HG02642 (cell line): ENCODE data around the gene ZNF700.
"Not testable (repeated sequence)": the region's sequence is repeated elsewhere in the genome, so short reads cannot be mapped to it uniquely, and the experiment has no call there.

Experiments
- ATAC-seq: cut with Tn5 transposase; IDR thresholded peaks from one replicate; pipeline ENCODE4 v1.9.1; 2021; ENCODE audit warnings: mild to moderate bottlenecking; ENCODE audit not compliant: unreplicated experiment, poor library complexity

The ZNF700 gene

DNA sequence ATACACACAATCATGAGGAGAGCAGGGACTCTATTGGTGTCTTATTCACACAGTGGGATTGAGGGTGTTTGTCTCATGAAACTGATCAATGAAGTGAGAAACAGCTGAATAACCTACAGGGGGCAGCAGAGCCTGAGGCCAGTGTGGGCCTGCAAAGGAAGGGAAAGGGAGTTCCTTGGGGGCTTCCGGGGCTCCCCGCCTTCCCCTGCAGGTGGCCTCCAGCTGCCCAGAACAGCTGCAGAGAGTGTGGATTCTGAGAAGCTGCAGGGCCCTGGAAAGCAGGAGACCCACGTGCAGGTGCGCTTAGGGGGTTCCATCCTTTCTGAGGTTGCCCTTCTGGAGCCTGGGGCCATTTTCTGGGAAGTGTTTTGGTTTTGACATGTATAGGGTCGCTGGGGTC, 60.1 kb downstream of the ZNF700 start:
- ATAC-seq, result no peak

DNA sequence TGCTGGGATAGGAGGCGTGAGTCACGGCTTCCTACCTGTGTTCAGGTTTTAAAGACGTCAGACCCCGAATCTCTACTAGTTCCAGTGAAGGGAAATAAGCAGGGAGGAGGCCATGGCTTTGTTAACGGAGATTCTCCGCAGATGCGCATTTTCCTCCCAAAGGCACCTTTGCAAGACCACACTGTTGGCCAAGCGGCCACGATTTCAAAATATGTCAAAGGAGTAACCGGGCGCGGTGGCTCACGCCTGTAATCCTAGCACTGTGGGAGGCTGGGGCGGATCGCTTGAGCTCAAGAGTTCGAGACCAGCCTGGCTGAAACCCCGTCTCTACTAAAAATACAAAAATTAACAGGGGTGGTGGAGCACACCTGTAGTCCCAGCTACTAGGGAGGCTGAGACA, 61.8 kb downstream of the ZNF700 start:
- ATAC-seq, result no peak

DNA sequence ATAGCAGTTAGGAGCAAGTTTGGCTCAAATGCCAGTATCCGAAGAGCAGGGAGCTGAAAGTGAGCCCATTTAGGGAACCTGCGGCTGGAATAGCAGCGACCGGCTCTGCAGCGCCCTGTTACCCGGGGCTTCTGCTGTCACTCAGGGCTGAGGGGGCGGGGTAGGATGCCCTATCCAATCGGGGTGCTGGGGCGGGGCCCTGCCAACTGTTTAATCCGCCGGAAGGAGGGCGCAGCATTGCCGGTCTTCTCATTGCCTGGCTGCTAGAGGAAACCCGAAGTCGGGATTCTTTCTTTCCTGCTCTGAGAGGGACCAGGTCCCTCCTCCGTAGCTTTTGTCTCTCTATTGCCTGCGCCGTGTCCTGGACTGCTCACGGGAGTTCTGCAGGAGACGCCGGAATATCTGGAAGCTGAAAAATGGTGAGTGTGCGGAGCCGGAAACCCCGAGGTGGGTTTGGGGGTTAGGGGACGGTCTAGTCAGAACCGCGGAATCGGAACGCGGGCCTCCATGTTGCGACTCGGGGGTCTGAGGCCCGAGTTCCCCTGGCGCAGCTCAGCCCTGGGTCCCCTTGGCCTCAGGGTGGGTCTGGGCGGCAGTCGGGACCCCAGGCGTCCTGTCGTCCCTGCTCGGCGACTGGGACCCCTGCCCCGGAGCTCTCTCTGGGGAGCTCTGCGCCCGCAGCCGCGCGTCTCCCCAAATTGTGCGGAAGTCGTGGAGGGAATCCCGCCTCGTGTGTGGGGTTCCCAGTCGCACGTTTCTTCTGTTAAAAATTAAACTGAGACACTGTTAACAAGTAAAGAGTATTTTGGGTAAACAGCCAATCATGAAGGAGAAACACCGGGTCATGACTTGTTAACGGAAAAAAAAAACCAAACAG, 62.7 kb downstream of the ZNF700 start:
- ATAC-seq, result peak; percentile 87

DNA sequence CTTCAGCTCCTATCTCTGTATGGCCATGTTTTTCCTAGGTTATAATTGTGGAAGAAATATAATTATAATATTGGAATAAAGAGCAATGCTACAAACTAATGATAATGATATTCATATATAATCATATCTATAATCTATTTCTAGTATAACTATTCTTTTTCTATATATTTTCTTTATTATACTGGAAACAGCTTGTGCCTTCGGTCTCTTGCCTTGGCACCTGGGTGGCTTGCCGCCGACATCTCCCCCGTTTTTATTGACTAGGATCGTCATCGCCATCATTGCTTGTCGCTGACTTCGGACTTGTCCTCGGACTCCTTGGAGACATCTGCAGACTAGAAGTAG, 64.2 kb downstream of the ZNF700 start:
- no peak for ATAC-seq

DNA sequence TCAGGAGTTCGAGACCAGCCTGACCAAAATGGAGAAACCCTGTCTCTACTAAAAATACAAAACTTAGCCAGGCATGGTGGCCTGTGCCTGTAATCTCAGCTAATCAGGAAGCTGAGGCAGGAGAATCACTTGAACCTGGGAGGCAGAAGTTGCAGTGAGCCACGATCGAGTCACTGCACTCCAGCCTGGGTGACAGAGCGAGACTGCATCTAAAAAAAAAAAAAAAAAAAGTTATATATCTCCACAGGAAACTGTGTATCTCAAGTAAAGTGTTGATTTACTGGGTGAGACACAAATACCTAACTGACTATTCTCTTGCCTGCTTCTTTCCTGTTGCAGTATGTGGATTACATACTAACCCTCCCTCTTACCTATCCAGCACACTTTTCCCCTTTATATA, 67.0 kb downstream of the ZNF700 start:
- ATAC-seq, result not testable (repeated sequence)

DNA sequence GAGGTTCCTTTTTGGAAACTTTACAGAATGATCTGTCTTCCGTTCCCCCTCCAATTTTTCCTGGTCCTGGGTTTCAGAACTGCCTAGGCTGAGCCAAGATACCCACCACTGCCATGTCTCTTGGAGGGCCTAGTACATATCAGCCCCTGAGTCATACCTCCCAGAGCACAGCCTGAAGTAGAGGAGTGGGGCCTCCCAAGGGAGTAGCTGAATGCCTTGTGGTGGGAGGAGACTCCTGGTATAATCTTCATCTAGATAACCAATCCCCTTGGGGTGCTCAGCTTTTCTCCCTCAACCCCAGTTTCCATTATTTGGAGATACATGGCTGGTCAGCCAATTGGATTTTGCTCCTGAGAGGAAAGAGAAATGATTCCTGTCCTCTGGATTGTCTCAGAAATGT, 70.3 kb downstream of the ZNF700 start:
- no peak for ATAC-seq
